Prostate gland (tissue), 2 donors: Measurements from ENCODE around the gene CARMIL1.

Experiments
- CTCF ChIP-seq, 4 experiments: fragments of 200-600 bp in 2 of 4; fragments of 450-650 bp in 2 of 4; sonication (generic) in 2 of 4; IDR thresholded peaks; 1 replicate in 3 of 4; 2 replicates in 1 of 4; pipeline ENCODE4 v1.5.1; 2016 to 2019; ENCODE audit warnings: antibody characterized with exemption in 4 of 4, mild to moderate bottlenecking in 2 of 4, moderate library complexity in 2 of 4
- POLR2A ChIP-seq: fragments of 450-650 bp; IDR thresholded peaks from one replicate; pipeline ENCODE4 v1.6.1; 2016; ENCODE audit warnings: antibody characterized with exemption, mild to moderate bottlenecking
- POLR2AphosphoS5 ChIP-seq: sonication (generic); formaldehyde crosslinking; IDR thresholded peaks from one replicate; pipeline ENCODE4 v1.6.1; 2017; ENCODE audit warnings: antibody characterized with exemption

- TF ChIP-seq CTCF (IDR thresholded peaks at IDR 0.05), result no peak
- no peak for TF ChIP-seq POLR2A
- no peak for TF ChIP-seq POLR2AphosphoS5
These were observed 25.8 kb upstream of the CARMIL1 start for GRCh38 chr6:25253351-25253750.
